ENCODE results near the gene PATL2.
"Not testable (repeated sequence)": the region's sequence is repeated elsewhere in the genome, so short reads cannot be mapped to it uniquely, and the experiment has no call there.

GRCh38 chr15:44700676-44701075, 10.4 kb downstream of the PATL2 start:
- TF ChIP-seq CTCF (IDR thresholded peaks at IDR 0.05); EZH2 (IDR thresholded peaks at IDR 0.05; ENCODE audit: borderline replicate concordance, insufficient read depth, low read depth, low read length, poor library complexity, severe bottlenecking): not testable (repeated sequence)

Measured in B cell (primary cell).